GM13977 (cell line): ENCODE results near the gene TSC22D3.

Source experiments
- DNase-seq: peaks from one replicate; pipeline ENCODE4 v3.0.0; 2012; ENCODE audit warnings: low spot score
- CTCF ChIP-seq: IDR thresholded peaks from 2 replicates; pipeline ENCODE4 v1.5.1; 2012; ENCODE audit warnings: mild to moderate bottlenecking, control low read depth; ENCODE audit not compliant: insufficient read depth; ENCODE audit errors: extremely low read depth, missing control alignments
- in situ Hi-C: fragments of 300-500 bp; cut with MboI; formaldehyde crosslinking; loops from one replicate; pipeline ENCODE4 v1.12.0; 2022; ENCODE audit warnings: low sequenced_read_pairs, low pct_unique_long_range_greater_than_20kb, mixed read lengths, inconsistent platforms; ENCODE audit not compliant: unreplicated experiment

The TSC22D3 gene

GRCh38 chrX:107760304-107761077 is 15.1 kb downstream of the TSC22D3 start:
- DNase-seq, result no peak
- no peak for TF ChIP-seq CTCF

GRCh38 chrX:107758231-107758766 is 17.3 kb downstream of the TSC22D3 start:
- TF ChIP-seq CTCF, result no peak
- DNase-seq, result no peak
- in situ Hi-C loops, result no loop called here

More at GRCh38 chrX:107760304-107761077, 15.1 kb downstream of the TSC22D3 start:
- in situ Hi-C loops, result no loop called here

GRCh38 chrX:107755721-107756120 is 19.9 kb downstream of the TSC22D3 start:
- in situ Hi-C loops, result no loop called here
- DNase-seq, result no peak
- TF ChIP-seq CTCF, result no peak

GRCh38 chrX:107753187-107753586 is 22.4 kb downstream of the TSC22D3 start:
- no peak for TF ChIP-seq CTCF
- in situ Hi-C loops, result no loop called here

GRCh38 chrX:107752714-107753113 is 22.9 kb downstream of the TSC22D3 start:
- in situ Hi-C loops, result no loop called here
- DNase-seq, result no peak
- TF ChIP-seq CTCF, result no peak

More at GRCh38 chrX:107753187-107753586, 22.4 kb downstream of the TSC22D3 start:
- no peak for DNase-seq

GRCh38 chrX:107752043-107752442 is 23.5 kb downstream of the TSC22D3 start:
- DNase-seq, result no peak
- TF ChIP-seq CTCF, result no peak
- in situ Hi-C loops, result no loop called here
